BE2C (cell line): ENCODE data around the gene NR3C2.

Experiments
- DNase-seq: peaks from one replicate; pipeline ENCODE4 v3.0.0-alpha.2; 2020
- H3K27me3 ChIP-seq: fragments of 250-450 bp; sonication (Bioruptor Pico); 2 replicates; pipeline ENCODE4 v1.5.1; 2020; ENCODE audit warnings: mild to moderate bottlenecking
- H3K36me3 ChIP-seq: fragments of 250-450 bp; sonication (Bioruptor Pico); 2 replicates; pipeline ENCODE4 v1.5.1; 2020; ENCODE audit warnings: mild to moderate bottlenecking
- H3K4me1 ChIP-seq: fragments of 250-450 bp; sonication (Bioruptor Pico); 2 replicates; pipeline ENCODE4 v1.5.1; 2020
- H3K4me3 ChIP-seq: 2 replicates; pipeline ENCODE4 v1.5.1; 2011; ENCODE audit warnings: low read depth, low read length
- H3K9me3 ChIP-seq: fragments of 250-450 bp; sonication (Bioruptor Pico); 2 replicates; pipeline ENCODE4 v1.5.1; 2020
- CTCF ChIP-seq: IDR thresholded peaks from 2 replicates; pipeline ENCODE4 v1.5.1; 2012; ENCODE audit warnings: mild to moderate bottlenecking, low read depth, low read length

Gene NR3C2

GRCh38 chr4:148065075-148065474 lies 377.1 kb downstream of the NR3C2 start:
- DNase-seq: no peak
- Histone ChIP-seq H3K4me3 (no peak overlapping the region), H3K27me3 (no peaks in the 10 kb centered on the region), H3K9me3 (no peaks in the 10 kb centered on the region), H3K4me1 (peaks cover 16% of the 10 kb centered on the region), H3K36me3 (no peaks in the 10 kb centered on the region)
- TF ChIP-seq CTCF: no peak

GRCh38 chr4:148064451-148064850 lies 377.8 kb downstream of the NR3C2 start:
- TF ChIP-seq CTCF: no peak
- Histone ChIP-seq H3K4me1 (peaks cover 16% of the 10 kb centered on the region), H3K9me3 (no peaks in the 10 kb centered on the region), H3K4me3 (no peak overlapping the region), H3K36me3 (no peaks in the 10 kb centered on the region), H3K27me3 (no peaks in the 10 kb centered on the region)
- DNase-seq: no peak

GRCh38 chr4:148062301-148062950 lies 379.8 kb downstream of the NR3C2 start:
- H3K4me1 ChIP-seq: peaks cover 10% of the 10 kb centered on the region
- H3K9me3 ChIP-seq: no peaks in the 10 kb centered on the region
- TF ChIP-seq CTCF: no peak
- no peak overlapping the region for H3K4me3 ChIP-seq
- no peaks in the 10 kb centered on the region for H3K36me3 ChIP-seq
- DNase-seq: no peak
- no peaks in the 10 kb centered on the region for H3K27me3 ChIP-seq

- no peaks in the 10 kb centered on the region for H3K36me3 ChIP-seq
- H3K9me3 ChIP-seq: no peaks in the 10 kb centered on the region
- H3K4me3 ChIP-seq: no peak overlapping the region
- H3K27me3 ChIP-seq: no peaks in the 10 kb centered on the region
- no peak for DNase-seq
- no peak for TF ChIP-seq CTCF
- H3K4me1 ChIP-seq: peaks cover 14% of the 10 kb centered on the region
Measured at GRCh38 chr4:148061795-148062194, 380.4 kb downstream of the NR3C2 start.

- Histone ChIP-seq H3K27me3 (no peaks in the 10 kb centered on the region), H3K4me3 (no peak overlapping the region), H3K36me3 (no peaks in the 10 kb centered on the region), H3K4me1 (peaks cover 16% of the 10 kb centered on the region), H3K9me3 (no peaks in the 10 kb centered on the region)
- DNase-seq: no peak
- TF ChIP-seq CTCF: no peak
Measured at GRCh38 chr4:148061141-148061481, 381.1 kb downstream of the NR3C2 start.

GRCh38 chr4:148060264-148061140 lies 381.7 kb downstream of the NR3C2 start:
- DNase-seq: no peak

More at GRCh38 chr4:148060264-148061140, 381.7 kb downstream of the NR3C2 start:
- Histone ChIP-seq H3K4me1 (peaks cover 20% of the 10 kb centered on the region), H3K27me3 (no peaks in the 10 kb centered on the region), H3K36me3 (no peaks in the 10 kb centered on the region), H3K9me3 (no peaks in the 10 kb centered on the region), H3K4me3 (no peak overlapping the region)
- no peak for TF ChIP-seq CTCF
